ENCODE measurements around the gene PTPN21. TPM values are rescaled to one million over a fixed set of nuclear protein-coding genes. Genes with fewer than 3 reads are reported as not detected.

Gene PTPN21
- total and polyA plus RNA-seq, 9 of the 15 experiments (the other 6 are each of a cell fraction or from before 2014, with no cell fraction given) = 0.06 to 1.9 (median 0.94) TPM

GRCh38 chr14:88481794-88482193 is 73.0 kb downstream of the PTPN21 start (continued):
- TF ChIP-seq FOXK1 (CRISPR knock-in tag; IDR thresholded peaks at IDR 0.05; ENCODE audit: borderline replicate concordance) = no peak
- TF ChIP-seq HMGXB4 (CRISPR knock-in tag; IDR thresholded peaks at IDR 0.05) = no peak

GRCh38 chr14:88481059-88481458 is 73.7 kb downstream of the PTPN21 start:
- Histone ChIP-seq H3K9me3 (replicated peaks; ENCODE audit: control insufficient read depth, insufficient read depth, low read depth, low read length) (no peaks in the 10 kb centered on the region), H3K4me1 (replicated peaks in 1 of 2; ENCODE audit: control insufficient read depth in 2 of 2, insufficient read depth in 2 of 2, low read length in 2 of 2) (no peaks in the 10 kb centered on the region), H3K79me2 (ENCODE audit: control insufficient read depth, insufficient read depth, low read length) (no peaks in the 10 kb centered on the region), H3K9me1 (ENCODE audit: control insufficient read depth, insufficient read depth, low read length) (no peaks in the 10 kb centered on the region), H2AFZ (ENCODE audit: low read depth, low read length) (no peak overlapping the region), H3K4me2 (ENCODE audit: insufficient read depth, low read length) (no peak overlapping the region), H4K20me1 (replicated peaks; ENCODE audit: control insufficient read depth, insufficient read depth, low read length) (no peaks in the 10 kb centered on the region), H3K27me3 (ENCODE audit: control insufficient read depth in 2 of 2, insufficient read depth in 2 of 2, low read length in 2 of 2) (no peaks in the 10 kb centered on the region), H3K9ac (ENCODE audit: insufficient read depth in 1 of 2, low read depth in 2 of 2, low read length in 2 of 2) (no peak overlapping the region), H3K27ac (ENCODE audit: extremely low read depth, low read depth, low read length) (no peak overlapping the region), H3K4me3 (no peak overlapping the region), H3K36me3 (ENCODE audit: control insufficient read depth, insufficient read depth, low read length) (no peaks in the 10 kb centered on the region)
- TF ChIP-seq RBM15 (IDR thresholded peaks at IDR 0.05; ENCODE audit: insufficient read depth, low read length) (no peak), ZNF780A (CRISPR knock-in tag; IDR thresholded peaks at IDR 0.05) (no peak)
- CTCF ChIA-PET (ENCODE audit: low intra/inter-chr PET ratio) = no interaction called here
- in situ Hi-C loops (cut with MboI) = loop anchor here (25.0 kb wide), 1 partner anchor 531 kb away; no protein-coding TSS in a partner anchor
- POLR2A ChIA-PET = no interaction called here
- BruUV-seq (replicated peaks) = no TSS peak
- ATAC-seq (no peak), FAIRE-seq (no peak), DNase-seq (ENCODE audit: extremely low read depth in 1 of 4, low spot score in 3 of 4) (no peak)
- WGBS (ENCODE audit: insufficient coverage, low coverage, missing lambda C conversion rate) = 11% methylated on average over 2 of the region's 2 CpGs
- intact Hi-C loops (cut with micrococcal nuclease) = no loop called here
